GM04503 (cell line): ENCODE data around the gene KBTBD13.
"Not testable (repeated sequence)": the region's sequence is repeated elsewhere in the genome, so short reads cannot be mapped to it uniquely, and the experiment has no call there.

ENCODE experiments used
- DNase-seq: peaks from one replicate; pipeline ENCODE4 v3.0.0-alpha.2; 2012; ENCODE audit warnings: low read depth

KBTBD13 gene

DNA sequence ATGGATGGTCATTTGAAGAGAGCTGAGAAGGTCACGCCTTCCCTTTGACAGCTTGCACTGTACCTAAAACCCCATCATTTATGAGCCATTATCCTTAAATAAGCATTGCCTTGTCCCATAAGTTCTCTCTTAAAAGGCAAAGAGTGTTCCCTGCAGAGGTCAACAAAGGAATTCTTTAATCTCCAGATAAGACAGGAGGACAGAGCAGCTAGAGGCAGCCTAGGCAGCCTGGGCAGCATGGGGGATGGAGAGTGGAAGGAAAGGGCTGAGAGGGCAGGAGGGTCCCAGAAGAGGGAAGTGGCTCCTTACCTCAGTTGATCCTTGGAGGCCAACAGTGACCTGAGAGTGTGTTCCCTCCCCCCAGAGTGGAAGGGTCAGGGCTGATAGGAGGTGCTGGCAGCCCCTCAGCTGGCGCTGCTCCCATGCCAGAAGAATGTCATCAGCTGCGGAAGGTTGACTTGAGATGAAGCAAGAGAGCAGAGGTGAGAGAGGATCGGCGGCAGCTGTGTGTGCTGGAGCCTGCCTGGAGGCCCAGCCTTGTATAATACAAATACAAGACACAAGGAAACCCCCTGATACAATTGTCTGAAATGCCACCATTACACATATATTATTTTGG is 12.8 kb downstream of the KBTBD13 start:
- no peak for DNase-seq

DNA sequence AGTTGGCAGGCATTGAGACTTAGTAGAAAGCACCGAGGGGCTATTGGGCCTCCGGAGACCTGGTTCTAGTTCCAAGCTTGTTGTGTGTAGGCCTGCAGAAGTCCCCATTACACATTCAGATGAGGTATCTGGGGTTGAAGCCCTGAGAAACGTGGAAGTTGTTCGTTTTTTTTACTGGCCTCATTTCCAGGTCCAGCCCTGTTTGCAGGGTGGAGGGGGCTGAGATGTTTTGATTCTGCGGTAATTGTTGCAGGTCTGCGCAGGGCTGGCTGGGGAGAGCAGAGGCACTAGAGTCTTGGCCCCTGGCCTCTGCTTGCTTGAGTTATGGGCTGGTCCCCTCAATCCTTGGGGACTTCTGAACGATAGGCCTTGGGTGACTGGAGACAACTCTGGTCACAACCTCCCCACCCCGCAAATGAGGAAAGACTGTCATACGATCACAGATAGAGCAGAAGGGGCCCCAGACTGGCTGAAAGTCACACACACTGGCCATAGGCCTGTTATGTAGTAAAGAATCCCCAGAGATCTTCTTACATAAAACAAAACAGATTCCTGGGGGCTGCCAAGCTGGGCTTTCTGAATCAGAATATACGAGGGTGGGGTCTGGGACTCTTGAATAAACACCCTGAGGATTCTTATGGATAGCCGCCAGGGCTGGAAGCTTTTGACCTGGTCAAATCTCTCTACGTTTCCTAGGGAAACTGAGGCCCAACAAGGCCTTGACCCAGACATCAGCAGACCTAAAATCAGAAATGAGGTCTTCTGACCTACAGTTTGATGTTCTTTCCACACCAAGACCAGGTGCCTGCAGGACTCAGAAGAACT is 15.6 kb downstream of the KBTBD13 start:
- no peak for DNase-seq

DNA sequence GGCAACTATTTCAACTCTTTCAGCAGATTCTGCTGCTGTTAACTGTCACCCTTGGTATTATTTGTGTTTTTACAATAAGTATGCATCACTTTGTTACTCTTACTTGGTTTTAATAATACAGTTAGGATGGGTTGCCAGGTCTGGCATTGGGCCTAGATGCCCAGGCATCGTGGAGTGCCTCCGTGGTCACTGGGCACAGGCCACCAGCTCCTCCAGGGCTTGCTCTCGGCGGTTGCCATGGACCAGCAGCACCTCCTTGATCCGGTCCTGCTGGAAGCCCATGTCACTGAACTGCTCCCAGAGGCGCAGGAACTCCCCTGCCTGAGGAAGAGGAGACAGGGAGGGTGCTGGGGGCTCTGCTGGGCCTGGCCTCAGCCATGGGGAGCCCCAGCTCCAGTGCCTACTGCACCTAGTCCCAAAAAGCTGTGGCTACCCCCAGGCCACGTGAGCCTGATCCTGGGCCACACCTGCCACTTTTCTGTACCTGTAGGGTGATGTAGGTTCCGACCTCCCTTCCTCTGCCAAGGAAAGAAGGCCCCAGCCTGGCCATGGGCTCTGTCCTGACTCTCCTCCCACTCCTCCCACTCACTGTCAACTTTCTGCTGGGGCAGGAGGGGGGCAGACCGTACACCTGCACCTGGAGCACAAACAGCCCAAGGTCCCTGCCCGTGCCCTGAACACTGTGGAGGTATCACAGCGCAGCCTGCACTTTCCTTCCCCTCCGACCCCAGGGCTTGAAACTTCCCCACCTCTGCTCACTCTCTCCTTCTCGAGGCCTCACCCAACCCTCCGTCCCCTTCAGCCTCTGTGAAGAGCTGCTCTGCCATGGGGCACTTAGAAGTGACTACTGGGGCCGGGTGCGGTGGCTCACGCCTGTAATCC is 16.6 kb downstream of the KBTBD13 start:
- no peak for DNase-seq

DNA sequence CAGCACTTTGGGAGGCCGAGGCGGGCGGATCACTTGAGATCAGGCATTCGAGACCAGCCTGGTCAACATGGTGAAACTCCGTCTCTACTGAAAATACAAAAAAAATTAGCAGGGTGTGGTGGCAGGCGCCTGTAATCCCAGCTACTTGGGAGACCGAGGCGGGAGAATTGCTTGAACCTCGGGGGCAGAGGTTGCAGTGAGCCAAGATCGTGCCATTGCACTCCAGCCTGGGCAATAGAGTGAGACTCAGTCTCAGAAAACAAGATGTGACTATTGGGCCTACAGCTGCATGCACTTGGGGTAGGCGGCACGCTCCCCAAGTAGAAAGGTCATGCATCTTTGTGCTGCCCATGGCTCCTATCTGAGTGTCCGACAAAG is 17.2 kb downstream of the KBTBD13 start:
- DNase-seq, result not testable (repeated sequence)

DNA sequence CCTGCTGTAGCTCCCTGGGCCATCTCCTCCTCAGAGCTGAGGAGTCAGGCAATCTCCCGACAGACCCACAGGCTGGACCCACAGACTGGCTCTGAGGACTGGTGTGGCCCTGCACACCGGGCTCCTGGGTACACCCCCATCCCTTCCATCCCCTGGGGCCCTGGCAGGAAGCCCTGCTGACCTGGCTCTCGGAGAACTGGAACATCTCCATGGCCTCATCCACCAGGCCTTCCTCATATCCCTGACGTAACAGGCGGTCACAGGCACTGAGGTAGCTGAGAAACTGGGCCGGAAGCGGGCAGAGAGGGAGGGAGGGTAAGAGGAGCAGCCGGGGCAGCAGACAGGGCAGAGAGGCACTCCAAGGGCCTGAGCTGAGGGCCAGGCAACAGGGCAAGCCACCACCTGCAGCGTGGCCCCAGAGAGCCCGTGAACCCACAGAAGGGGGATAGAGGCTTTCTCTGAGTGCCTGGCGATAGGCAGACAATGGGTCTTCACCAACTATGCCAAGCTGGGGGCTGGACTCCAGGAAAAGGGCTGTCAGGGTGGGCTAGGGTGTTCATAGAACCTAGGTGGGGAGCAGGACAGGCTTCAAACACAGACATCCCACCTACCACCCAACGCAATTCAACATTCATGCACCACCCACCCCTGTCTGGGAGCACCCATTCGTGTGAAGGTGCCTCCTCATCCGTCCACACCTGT is 17.9 kb downstream of the KBTBD13 start:
- no peak for DNase-seq

DNA sequence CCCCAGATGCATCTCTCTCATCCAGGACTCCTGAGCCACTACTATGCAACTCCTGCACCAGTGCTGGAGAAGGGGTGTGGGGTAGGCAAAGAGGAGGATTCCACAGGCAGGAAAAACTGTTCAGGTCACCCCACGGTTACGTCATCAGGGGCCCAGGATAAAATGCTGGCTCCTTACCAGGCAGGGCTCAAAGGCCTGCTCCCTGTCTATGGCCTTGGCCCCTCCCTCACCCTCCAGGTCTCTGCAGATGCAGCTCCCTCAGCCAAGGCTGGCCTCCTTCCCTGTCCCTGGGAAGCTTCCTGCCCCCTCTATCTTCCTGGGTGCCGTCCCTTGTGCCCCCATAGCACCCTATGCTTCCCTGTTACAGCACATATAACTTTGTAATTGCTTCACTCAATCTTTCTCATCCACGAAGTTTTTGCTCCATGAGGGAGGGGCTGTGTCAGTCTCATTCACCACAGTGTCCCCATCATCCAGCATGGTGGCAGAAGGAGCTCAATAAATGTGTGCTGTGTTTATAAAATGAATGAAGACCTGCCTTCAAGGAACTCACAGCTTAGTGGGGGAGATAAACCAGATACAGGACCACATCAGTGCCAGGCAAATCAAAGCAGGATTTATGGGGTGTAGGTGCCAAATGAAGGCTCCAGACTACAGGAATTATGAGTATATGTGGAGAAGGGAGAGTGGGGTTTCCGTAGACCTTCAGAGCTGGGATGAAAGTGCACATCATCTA is 18.6 kb downstream of the KBTBD13 start:
- no peak for DNase-seq

DNA sequence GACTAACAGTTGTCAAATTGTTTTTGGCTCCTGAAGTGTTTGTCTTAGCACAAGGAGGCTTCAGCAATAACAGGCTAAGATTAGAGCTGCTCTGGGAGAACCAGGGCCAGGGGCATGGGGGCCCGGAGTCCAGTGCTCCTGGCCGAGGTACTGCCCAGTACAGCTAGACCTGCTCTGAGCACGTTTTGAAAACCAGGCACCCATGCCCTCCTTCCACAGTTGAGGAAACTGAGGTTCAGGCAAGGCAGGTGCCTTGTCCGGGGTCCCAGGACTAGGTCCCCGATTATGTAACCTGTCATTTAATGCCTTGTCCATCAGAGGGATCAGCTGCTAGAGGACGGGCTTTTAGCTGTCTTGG is 19.2 kb downstream of the KBTBD13 start:
- DNase-seq, result no peak

DNA sequence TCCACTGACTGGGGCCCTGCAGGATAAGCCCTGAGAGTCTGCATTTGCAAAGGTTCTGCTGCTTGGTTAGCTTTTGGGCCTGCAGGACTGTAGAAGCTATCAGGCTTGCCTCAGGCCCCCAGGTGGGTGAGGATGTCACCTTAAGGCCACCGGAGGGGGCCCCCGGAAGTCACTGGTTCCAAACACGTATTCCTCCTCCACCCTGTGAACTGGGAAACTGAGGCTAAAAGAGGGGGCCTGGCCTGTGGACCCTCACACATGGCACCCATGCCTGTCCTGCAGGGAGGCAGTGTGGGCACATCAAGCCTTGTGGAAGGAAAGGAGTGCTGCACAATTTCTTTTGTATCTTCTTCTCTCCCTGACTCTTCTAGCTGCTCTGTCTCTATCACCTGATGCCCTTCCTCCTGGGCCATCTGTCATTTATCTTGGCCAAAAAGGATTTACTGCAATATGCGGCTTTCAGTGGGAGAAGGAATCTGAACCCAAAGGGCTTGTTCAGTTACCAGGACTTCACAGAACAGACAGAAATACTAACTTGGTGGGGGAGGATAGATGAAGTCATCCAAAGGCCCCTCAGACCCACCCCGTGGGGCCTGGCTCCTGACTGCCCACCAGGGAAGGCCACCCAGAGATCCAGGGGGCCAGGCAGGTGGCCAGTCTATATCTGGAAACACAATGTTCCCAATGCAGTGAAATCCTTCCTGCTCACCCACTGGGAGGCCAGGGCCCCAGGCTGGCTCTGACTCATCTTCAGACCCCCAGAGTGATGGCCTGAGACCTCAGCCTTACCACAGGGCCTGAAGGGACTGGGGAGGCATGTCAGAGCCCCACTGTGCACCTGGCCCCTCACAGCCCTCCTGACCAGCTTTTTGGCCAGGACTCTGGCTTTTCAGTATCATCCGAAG is 20.2 kb downstream of the KBTBD13 start:
- no peak for DNase-seq

DNA sequence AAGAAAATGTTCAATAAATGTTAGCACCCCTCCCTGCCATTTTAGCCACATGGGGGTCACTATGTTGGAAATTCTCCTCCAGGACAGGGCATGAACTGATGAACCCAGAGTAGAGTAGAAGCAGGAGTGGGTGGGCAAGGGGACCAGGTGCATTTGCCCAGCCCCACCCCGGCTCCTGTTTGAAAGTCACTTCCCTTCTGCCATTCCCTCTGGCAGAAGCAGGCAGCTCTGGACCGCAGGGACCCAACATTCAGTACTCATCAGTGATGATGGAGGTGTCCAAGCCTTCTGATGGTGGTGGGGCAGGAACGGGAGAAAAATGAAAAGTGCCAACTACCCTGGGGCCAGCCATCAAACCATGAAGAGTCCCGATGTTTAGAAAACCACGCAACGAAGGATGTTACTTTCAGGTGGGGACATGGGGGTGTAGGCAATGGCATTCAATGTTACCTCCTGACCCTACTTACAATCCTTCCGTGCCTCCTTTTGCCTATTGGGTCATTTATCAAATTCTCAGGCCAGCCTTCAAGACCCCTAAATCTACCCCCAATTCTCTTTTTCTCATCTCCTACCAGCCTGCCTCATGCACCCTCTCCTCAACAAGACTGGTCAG is 21.2 kb downstream of the KBTBD13 start:
- DNase-seq, result no peak

DNA sequence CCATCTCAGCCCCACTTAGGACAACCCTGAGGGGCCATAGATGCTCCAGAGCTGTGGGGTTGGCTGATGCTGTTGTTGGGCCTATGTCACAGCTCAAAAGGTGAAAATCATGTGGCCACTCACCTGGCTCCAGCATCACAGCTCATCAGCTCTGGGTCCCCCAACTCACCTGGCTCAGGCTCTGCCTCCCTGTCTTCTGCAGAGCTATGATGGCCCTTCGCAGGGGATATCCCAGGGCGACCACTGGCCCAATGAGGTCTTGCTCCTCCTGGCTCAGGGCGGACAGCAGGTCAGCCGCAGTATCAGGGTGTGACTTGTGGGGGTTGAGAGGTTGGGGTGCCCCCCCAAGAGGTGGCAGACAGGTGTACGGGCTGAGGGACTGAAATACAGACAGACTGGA is 22.8 kb downstream of the KBTBD13 start:
- DNase-seq, result no peak

DNA sequence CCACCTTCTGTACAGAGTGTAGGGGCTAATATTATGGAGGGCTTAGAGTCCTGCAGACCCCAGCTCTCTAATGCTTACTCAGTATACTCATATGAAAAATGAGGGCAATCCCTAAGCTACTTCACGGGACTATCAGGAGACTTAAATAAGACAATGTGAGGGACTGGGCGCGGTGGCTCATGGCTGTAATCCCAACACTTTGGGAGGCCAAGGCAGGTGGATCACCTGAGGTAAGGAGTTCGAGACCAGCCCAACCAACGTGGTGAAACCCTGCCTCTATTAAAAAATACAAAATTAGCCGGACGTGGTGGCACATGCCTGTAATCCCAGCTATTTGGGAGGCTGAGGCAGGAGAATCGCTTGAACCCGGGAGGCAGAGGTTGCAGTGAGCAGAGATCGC is 23.3 kb downstream of the KBTBD13 start:
- DNase-seq, result not testable (repeated sequence)

DNA sequence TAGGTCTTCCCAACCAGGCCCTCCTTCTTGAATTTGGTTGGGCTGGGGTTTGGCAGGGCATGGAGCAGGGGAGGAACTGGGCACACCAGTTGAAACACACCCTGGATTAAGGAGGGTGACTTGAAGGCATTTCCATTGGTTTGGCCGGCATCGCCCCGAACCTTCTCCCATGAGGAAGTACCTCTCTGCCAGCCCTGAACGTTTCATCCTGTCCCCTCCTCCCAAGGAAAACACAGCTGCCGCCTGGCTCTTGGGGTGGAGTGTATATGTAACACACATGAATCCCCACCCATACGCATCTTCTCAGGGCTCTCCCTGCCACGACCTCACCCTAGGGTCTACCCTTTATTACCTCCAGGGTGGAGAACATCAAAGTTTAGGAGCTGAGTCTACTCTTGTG is 23.9 kb downstream of the KBTBD13 start:
- DNase-seq, result no peak

DNA sequence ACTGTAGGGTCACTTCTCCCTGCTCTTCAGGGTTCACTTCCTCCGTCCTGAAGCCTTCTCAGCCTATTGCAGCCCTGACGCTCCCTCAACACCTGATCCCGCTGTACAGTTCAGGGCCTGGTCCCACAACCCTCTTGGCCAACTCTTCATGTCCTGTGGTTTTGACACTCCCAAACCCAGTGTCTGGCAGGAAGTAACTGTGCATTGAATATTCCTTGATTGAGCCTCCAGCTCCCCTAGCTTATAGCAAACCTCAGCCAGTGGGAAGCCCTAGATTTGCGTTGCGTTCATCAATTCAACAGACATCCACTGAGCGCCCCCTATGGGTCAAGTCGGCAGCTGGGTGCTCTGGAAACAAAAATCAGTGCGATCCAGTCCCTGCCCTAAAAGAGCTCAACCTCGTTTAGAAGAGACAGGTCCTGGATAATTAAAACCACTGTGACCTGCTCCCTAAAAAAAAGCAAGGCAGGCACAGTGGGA is 24.9 kb downstream of the KBTBD13 start:
- peak; percentile 9 for DNase-seq

DNA sequence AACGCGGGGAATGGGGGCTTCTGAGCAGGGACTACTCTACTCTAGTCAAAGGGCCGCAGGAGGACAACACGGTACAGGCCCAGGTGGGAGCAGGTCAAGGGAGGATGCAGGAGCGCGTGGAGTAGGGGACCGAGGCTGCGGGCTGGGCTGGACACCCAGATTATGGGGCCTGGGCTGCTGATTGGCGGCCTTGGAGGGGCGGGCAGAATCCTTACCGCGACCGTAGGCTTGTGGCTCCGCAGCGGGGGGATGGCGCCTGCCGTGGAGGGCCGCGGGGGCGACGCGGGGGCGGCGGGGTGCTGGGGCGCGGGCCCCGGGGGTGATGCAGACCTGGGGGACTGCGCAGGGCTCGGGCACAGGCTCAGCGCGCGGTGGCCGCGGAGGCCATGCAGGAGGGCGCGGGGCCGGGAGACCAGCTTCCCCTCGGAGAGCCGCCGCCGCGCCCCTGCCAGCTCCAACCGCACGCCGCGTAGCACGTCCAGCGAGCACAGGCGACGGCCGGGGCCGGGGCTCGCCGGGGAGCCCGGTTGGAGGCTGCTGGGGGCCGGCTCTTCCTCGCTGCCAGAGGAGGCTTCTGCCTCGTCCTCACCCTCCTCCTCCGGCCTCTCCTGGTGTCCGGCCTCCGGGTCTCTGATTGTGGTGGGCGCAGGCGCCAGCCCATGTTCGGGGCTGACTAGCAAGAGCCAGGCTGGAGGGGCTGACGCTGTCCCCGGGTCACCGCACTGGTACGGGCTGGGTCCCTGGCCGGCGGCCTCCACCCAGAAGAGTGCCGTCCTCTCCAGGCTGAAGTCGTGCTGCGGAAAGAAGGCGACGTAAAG is 25.6 kb downstream of the KBTBD13 start:
- DNase-seq, result no peak

DNA sequence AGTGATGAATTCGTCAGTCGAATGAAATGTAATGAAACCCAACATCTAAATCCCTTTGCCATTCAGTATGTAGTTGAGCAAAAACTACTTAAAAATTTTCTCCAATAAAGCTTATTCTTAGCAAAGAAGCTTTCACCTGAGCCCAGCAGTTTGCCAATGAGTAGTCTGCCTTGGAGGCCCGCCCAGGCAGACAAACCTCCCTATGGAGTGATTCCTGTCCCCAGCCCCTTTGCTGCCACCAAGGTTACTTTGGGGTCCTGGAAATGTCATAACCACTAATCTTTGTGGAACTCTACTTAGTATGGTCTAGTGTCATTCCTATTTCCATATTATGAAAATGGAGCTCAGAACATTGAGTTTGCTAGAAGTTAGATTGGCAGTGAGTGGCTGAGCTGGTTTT is 26.4 kb downstream of the KBTBD13 start:
- DNase-seq, result no peak

DNA sequence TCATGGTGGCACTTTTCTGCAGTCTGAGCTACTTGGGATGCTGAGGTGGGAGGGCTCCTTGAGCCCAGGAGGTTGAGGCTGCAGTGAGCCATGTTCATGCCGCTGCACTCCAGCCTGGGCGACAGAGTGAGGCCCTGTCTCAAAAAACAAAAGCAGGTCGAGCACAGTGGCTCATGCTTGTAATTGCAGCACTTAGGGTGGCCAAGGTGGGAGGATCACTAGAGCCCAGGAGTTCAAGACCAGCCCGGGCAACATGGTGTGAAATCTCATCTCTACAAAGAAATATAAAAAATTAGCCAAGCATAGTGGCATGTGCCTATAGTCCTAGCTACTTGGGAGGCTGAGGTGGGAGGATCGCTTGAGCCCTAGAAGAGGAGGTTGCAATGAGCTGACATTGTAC is 28.5 kb downstream of the KBTBD13 start:
- no peak for DNase-seq

DNA sequence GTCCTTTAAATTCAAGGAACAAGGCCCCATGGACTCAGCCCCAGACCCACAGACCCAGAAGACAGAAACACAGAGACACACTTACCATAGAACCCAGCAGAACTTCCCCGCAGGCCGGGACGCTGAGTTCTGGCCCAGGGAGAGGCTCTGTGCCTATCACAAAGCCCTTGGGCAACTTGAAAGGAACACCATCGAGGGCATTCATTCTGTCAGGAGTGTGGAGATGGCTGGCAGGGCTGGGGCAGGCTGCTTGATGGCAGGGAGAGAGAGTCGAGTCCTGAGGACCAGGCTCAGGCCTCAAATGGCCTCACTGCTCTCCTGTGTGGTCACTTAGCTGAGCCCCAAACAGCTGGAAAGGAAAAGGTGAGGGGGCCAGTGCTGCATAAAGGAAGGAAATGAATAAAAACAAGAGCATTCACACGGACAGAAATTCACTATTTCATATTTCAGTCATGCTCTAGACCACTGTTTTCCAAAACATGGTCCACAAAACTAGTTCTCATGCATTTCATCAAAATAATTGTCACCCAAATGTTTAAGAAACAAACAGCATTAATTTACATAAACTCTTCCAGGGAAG is 29.6 kb downstream of the KBTBD13 start:
- no peak for DNase-seq

DNA sequence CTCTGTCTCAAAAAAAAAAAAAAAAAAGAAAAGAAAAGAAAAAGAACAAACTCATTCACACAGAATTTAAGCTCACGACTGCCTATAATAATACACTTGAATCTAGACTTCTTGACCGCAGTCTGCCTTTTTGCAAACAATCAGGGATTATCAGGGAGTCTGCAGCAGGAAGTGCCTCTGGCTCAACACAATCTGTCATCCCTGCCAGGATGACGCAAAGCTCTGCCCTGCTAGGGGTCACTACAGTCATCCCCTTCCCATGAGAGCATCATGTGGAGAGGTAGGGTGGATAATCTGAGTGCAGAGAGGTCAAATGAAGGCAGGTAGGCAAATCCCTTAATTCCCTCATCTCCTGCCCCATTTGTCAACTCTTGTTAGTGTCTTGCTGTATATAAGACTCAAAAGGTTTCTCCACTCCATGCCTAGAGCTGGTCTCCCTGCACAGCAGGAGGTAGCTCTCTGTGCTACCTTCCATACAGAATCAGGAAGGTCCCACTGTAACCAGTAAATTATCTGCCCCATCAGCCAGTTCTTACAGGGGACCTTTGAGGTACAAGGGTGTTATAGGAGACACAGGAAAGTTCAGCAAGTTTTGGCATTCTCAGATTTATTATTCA is 34.2 kb downstream of the KBTBD13 start:
- DNase-seq, result no peak
